Esophagus (tissue), 2 donors: ENCODE data around the gene SPTB. TPM values are rescaled to one million over a fixed set of nuclear protein-coding genes. Genes with fewer than 3 reads are reported as not detected.
"Not testable (repeated sequence)": the region's sequence is repeated elsewhere in the genome, so short reads cannot be mapped to it uniquely, and the experiment has no call there.

Source experiments
- H3K27ac ChIP-seq, 2 donors: one replicate each; pipeline ENCODE4 v1.5.1; 2013; ENCODE audit warnings: low read depth in 2 of 2, mild to moderate bottlenecking in 2 of 2, inconsistent platforms in 1 of 2, low read length in 1 of 2, moderate library complexity in 1 of 2
- H3K27me3 ChIP-seq, 2 donors: one replicate each; pipeline ENCODE4 v1.6.1; 2013; ENCODE audit warnings: low read length in 2 of 2, control low read depth in 1 of 2, mild to moderate bottlenecking in 1 of 2; ENCODE audit not compliant: insufficient read depth in 2 of 2, control insufficient read depth in 1 of 2
- H3K36me3 ChIP-seq, 2 donors: one replicate each; pipeline ENCODE4 v1.6.1; 2013; ENCODE audit warnings: low read length in 1 of 2; ENCODE audit not compliant: control insufficient read depth in 2 of 2, insufficient read depth in 2 of 2
- H3K4me1 ChIP-seq, 2 donors: one replicate each; pipeline ENCODE4 v1.6.1; 2013; ENCODE audit warnings: low read length in 1 of 2; ENCODE audit not compliant: control insufficient read depth in 2 of 2, insufficient read depth in 2 of 2
- H3K4me3 ChIP-seq, 2 donors: one replicate each; pipeline ENCODE4 v1.5.1; 2013; ENCODE audit warnings: low read length in 2 of 2, mild to moderate bottlenecking in 2 of 2, low read depth in 1 of 2, moderate library complexity in 1 of 2
- H3K9me3 ChIP-seq, 2 donors: one replicate each; pipeline ENCODE4 v1.6.1; 2013; ENCODE audit warnings: mild to moderate bottlenecking in 2 of 2, low read depth in 1 of 2, low read length in 1 of 2, moderate library complexity in 1 of 2; ENCODE audit not compliant: control insufficient read depth in 2 of 2, insufficient read depth in 1 of 2
- WGBS, 2 donors: extraction: QIAGEN DNeasy Blood & Tissue Kit; methylation state at CpG; one replicate each; pipeline ENCODE4 v1.1.7; 2013; 5-methylcytosine and 5-hydroxymethylcytosine counted together
- polyA plus RNA-seq, 2 donors: library from polyadenylated mRNA; stranded (reverse); fragments of 200-250 nt; gene quantifications; one replicate each; pipeline ENCODE4 v1.2.3, GENCODE V29; 2013
- donor health status: healthy with polysubstance abuse.
- donor health status: Bipolar disorder and iron deficiency.

The SPTB gene
- polyA plus RNA-seq, 2 donors: 0.11 to 0.41 TPM

DNA sequence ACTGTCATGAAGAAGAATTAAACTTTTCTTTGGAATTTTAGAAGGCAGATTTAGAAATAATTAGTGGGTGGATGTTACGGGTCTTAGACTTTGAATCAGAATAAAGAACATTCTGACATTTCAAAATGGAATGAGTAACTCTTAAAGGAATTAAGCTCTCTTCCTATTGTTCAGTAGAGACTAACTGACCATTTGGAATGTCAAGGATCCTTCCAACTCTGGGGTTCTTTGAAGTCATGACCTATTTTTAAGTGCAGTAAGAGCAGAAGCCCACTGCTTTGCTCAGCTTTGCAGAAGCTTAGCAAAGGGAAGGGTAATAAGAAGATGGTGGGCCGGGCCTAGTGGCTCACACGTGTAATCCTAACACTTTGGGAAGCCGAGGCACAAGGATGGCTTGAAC, 38.5 kb upstream of the SPTB start:
- H3K4me3 ChIP-seq: no peak overlapping the region
- no peaks in the 10 kb centered on the region for H3K9me3 ChIP-seq
- H3K36me3 ChIP-seq: no peaks in the 10 kb centered on the region
- H3K27me3 ChIP-seq: no peaks in the 10 kb centered on the region
- H3K27ac ChIP-seq: no peak overlapping the region
- 89 to 90% methylated on average over 4 of the region's 4 CpGs for WGBS, 2 donors
- no peaks in the 10 kb centered on the region for H3K4me1 ChIP-seq

DNA sequence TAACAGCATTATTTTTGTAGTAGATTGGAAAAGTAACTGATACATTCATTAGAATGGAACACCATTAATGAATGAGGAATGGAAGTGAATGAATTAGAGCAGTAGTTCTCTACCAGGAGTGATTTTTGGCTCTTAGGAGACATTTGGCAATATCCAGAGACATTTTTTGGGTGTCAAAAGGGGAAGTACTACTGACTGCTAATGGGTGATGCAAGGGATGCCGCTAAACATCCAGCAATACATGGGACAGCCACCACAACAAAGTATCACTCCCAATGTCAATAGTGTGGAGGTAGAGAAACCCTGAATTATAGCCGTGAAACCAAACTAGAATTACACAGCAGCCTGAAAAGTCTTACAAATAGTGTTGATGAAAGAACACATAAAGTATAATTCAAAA, 36.1 kb upstream of the SPTB start:
- 91 to 92% methylated on average over 2 of the region's 2 CpGs for WGBS, 2 donors
- no peak overlapping the region for H3K4me3 ChIP-seq
- no peak overlapping the region for H3K27ac ChIP-seq
- no peaks in the 10 kb centered on the region for H3K27me3 ChIP-seq
- no peaks in the 10 kb centered on the region for H3K36me3 ChIP-seq
- no peaks in the 10 kb centered on the region for H3K4me1 ChIP-seq
- no peaks in the 10 kb centered on the region for H3K9me3 ChIP-seq

DNA sequence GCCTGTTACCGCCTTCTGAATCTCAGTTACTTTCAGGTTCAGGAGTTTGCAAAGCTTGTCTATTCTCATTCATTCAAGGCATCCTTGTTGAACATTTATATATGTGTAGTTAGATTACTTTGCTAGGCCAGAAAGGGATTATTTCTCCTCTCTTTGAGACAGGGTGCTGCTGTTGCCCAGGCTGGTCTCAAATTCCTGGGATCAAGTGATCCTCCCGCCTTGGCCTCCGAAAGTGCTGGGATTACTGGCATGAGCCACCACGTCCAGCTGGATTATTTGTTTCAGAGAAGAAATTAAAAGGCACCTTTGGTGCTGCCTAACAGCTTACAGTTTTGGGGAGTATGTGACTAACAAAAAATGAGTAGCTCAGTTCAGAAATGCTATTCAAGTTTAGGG, 35.3 kb upstream of the SPTB start:
- H3K9me3 ChIP-seq: no peaks in the 10 kb centered on the region
- no peaks in the 10 kb centered on the region for H3K4me1 ChIP-seq
- H3K36me3 ChIP-seq: no peaks in the 10 kb centered on the region
- H3K27me3 ChIP-seq: no peaks in the 10 kb centered on the region
- peak overlapping the region in 1 of 2 donors; percentile 90 for H3K27ac ChIP-seq
- H3K4me3 ChIP-seq: peak overlapping the region; percentile 85
- 17 to 22% methylated on average over 4 of the region's 4 CpGs for WGBS, 2 donors

DNA sequence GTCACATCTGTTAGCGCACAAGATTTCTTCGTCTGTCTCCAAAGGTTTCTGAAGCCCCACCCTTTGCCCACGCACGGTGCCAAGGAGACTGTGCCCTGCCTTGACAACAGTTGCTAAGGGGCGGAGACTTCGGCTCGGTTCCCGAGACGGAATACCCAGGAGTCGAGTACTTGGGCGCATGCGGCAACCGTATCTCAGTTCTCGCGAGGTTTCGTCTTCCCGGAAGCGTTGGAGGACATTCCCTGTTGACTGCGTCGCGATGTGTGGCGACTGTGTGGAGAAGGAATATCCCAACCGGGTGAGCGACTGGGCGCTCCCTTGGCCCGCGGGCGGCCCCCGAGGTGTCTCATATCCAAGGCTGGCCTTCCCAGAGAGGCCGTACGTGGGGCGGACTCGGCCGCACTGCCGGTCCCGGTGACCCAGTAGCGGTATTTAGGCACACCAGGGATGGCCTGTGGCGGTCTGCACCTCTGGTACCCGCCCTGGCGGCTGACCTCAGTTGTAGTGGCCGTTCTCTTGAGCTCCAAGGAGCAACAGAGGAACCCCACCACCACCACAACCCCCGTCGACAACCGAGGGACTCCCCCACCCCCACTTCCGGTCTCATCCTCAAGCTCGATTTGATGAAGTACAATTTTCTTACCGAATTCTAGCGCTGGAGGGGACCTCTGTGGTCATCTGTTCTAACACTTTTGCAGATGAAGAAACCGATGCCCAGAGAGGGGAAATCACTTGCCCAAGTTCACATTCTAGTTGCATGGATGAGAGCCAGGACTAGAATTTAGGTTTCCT, 34.7 kb upstream of the SPTB start, which contains the start of gene CHURC1:
Gene CHURC1 (plus strand): TSS at position 219 of the 792 bp plus-strand sequence. CDS start 41 bp downstream, at position 260.
- Histone ChIP-seq H3K4me3 (peak within 1 kb of the TSS; percentile 85), H3K4me1 (no peaks in the 10 kb centered on the region), H3K27ac (peak within 1 kb of the TSS; percentile 90 to 96), H3K27me3 (no peaks in the 10 kb centered on the region), H3K36me3 (no peaks in the 10 kb centered on the region), H3K9me3 (no peaks in the 10 kb centered on the region)
- WGBS, 2 donors: 0% methylated on average over 49 of the region's 49 CpGs

DNA sequence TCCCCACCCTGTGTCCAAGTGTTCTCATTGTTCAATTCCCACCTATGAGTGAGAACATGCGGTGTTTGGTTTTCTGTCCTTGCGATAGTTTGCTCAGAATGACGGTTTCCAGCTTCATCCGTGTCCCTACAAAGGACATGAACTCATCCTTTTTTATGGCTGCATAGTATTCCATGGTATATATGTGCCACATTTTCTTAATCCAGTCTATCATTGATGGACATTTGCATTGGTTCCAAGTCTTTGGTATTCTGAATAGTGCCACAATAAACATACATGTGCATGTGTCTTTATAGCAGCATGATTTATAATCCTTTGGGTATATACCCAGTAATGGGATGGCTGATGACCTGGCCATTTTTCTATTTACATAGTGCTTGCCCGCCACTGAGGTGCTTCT, 33.8 kb upstream of the SPTB start:
- not testable (repeated sequence) for H3K27ac ChIP-seq, H3K36me3 ChIP-seq, H3K9me3 ChIP-seq, H3K4me3 ChIP-seq, H3K4me1 ChIP-seq, H3K27me3 ChIP-seq
- WGBS, 2 donors: 37 to 59% methylated on average over 1 to 5 of the region's 5 CpGs

DNA sequence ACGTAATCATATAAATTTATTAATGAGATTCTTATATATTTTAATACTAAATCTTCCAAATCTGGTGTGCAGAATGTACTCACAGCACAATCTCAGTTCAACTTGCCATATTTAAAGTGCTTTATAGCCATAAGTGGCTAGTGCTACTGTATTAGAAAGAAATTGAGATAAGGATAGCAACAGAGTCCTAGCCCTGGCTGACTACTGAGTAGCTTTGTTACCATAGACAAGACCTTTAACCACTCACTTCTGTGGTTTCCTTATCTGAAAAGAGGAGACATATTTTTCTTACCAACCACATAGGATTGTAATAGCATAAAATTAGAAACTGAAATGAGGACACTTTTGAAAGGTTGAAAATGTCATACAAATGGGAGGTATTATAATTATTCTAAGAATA, 32.6 kb upstream of the SPTB start:
- Histone ChIP-seq H3K36me3 (no peaks in the 10 kb centered on the region), H3K9me3 (no peaks in the 10 kb centered on the region), H3K27ac (no peak overlapping the region), H3K4me3 (no peak overlapping the region), H3K4me1 (no peaks in the 10 kb centered on the region), H3K27me3 (no peaks in the 10 kb centered on the region)
- WGBS, 2 donors: 0 to 5% methylated on average over 1 of the region's 1 CpG

DNA sequence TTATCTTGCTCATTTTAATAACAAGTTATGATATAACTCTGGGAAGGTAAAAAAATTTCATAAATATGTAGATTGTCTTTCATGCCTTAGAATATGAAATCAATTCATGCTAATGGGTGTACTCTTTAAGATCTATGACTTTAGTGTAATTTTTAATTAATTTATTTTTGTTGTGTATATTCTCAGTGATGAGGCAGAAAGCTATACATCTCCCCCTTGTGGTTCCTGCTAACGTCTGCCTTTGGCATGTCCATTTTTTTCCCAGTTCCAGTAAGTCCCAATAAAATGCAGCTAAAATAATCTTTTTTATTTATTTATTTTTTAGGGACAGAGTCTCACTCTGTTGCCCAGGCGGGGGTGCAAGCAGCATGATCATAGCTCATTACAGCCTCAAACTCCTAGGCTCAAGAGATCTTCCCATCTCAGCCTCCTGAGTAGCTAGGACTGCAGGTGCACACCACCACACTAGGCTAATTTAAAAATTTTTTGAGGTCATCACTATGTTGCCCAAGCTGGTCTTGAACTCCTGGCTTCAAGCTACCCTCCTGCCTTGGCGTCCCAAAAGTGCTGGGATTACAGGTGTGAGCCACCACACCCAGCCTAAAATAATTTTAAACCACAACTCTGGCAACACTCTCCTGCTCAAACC, 31.3 kb upstream of the SPTB start:
- no peaks in the 10 kb centered on the region for H3K36me3 ChIP-seq
- H3K27ac ChIP-seq: no peak overlapping the region
- H3K9me3 ChIP-seq: no peaks in the 10 kb centered on the region
- no peaks in the 10 kb centered on the region for H3K4me1 ChIP-seq
- WGBS, 2 donors: 29 to 36% methylated on average over 3 of the region's 3 CpGs
- H3K27me3 ChIP-seq: no peaks in the 10 kb centered on the region
- H3K4me3 ChIP-seq: no peak overlapping the region

DNA sequence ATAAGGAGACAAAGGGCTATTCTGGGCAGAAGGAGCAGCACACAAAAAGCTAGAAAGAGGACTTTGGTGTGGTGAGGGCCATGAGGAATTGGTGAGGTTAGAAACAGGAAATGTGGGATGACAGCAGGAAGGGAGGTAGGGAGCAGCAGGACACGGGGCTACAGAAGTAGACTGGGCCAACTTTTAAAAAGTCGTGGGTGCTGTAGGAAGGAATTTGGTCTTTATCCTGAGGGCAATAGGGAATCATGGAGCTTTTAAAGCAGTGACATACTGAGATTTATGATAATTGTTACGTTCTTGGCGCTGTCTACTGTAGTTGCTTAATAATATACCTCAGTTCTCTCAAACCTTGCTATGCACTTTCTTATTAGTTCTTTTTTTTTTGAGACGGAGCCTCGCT, 26.3 kb upstream of the SPTB start:
- no peak overlapping the region for H3K27ac ChIP-seq
- no peaks in the 10 kb centered on the region for H3K4me1 ChIP-seq
- no peak overlapping the region for H3K4me3 ChIP-seq
- H3K36me3 ChIP-seq: no peaks in the 10 kb centered on the region
- 43 to 49% methylated on average over 6 of the region's 6 CpGs for WGBS, 2 donors
- H3K9me3 ChIP-seq: no peaks in the 10 kb centered on the region
- H3K27me3 ChIP-seq: no peaks in the 10 kb centered on the region

DNA sequence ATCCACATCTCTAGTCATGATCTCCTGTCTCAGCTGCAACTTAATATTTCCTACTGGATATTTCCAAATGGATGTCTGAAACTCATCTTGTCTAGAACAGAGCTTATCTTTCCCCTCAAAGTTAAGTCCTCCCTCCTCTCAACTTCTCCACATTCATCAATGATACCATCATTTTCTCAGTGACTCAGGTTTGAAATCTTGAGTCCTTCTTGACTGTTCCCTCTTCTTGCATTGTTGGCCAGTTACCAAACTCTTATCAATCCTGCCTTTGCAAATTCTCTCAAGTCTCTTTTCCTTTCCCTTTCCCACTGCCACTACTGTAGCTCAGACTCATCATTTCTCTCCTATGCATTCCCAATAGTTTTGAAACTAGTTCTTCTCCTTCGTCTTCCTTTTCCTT, 20.3 kb upstream of the SPTB start:
- Histone ChIP-seq H3K4me1 (no peaks in the 10 kb centered on the region), H3K4me3 (no peak overlapping the region), H3K27ac (no peak overlapping the region), H3K36me3 (no peaks in the 10 kb centered on the region), H3K9me3 (no peaks in the 10 kb centered on the region), H3K27me3 (no peaks in the 10 kb centered on the region)
- WGBS, 2 donors: 72 to 78% methylated on average over 1 of the region's 1 CpG
